AG10803 (cell line): ENCODE results near the gene IL25.

ENCODE experiments used
- DNase-seq: peaks from one replicate; pipeline ENCODE4 v3.0.0; 2010; ENCODE audit warnings: low read depth
- H3K4me3 ChIP-seq: 2 replicates; pipeline ENCODE4 v1.5.1; 2011; ENCODE audit warnings: mild to moderate bottlenecking, low read length, control low read depth
- TF ChIP-seq, protein P1 (sequence below): conservative IDR thresholded peaks from 2 replicates; pipeline ENCODE4 v1.5.1; 2011; ENCODE audit warnings: mild to moderate bottlenecking, low read length, control low read depth, inconsistent platforms

Gene IL25

DNA sequence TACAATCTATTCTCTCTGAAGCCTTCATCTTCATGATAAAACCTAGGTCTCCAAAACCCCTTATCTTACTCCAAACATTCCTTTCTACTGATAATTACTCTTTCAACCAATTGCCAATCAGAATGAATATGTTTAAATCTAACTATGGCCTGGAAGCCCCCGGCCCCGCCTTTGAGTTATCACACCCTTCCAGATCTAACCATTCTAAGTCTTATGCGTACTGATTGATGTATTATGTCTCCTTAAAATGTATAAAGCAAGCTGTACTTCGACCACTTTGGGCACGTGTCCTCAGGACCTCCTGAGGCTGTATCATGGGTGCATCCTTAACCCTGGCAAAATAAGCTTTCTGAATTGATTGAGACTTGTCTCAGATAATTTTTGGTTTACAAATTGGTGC, 37.0 kb upstream of the IL25 start:
- no peak overlapping the region for H3K4me3 ChIP-seq
- TF ChIP-seq, protein P1, sequence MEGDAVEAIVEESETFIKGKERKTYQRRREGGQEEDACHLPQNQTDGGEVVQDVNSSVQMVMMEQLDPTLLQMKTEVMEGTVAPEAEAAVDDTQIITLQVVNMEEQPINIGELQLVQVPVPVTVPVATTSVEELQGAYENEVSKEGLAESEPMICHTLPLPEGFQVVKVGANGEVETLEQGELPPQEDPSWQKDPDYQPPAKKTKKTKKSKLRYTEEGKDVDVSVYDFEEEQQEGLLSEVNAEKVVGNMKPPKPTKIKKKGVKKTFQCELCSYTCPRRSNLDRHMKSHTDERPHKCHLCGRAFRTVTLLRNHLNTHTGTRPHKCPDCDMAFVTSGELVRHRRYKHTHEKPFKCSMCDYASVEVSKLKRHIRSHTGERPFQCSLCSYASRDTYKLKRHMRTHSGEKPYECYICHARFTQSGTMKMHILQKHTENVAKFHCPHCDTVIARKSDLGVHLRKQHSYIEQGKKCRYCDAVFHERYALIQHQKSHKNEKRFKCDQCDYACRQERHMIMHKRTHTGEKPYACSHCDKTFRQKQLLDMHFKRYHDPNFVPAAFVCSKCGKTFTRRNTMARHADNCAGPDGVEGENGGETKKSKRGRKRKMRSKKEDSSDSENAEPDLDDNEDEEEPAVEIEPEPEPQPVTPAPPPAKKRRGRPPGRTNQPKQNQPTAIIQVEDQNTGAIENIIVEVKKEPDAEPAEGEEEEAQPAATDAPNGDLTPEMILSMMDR, result no peak
- no peak for DNase-seq

DNA sequence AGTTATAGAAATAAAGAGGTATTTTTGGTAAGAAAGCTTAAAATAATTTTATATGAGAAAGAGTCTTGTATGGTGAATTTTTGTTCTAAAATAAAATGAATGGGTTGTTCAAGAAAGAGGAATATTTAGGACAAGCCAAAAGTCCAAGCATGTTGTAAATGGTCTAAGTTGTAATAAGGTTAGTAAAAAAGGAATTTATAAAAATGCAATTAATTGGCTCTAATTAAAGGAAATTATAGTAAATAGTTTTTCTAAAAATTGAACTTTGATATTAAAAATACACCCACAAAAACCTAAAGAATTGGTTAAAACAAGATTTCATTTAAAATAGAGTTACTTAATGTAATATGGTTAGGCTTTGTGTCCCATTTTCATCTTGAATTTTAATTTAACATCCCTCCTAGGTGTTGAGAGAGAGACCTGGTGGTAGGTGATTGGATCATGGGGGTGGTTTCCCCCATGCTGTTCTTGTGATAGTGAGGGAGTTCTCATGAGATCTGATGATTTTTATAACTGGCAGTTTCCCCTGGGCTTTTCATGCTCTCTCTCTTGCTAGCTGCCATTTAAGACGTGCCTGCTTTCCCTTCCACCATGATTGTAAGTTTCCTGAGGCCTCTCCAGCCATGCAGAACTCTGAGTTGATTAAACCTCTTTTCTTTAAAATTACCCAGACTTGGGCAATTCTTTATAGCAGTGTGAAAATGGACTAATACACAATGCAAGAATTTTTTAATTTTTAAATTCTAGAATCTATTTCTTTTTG, 32.9 kb upstream of the IL25 start:
- TF ChIP-seq, protein P1, result no peak
- no peak overlapping the region for H3K4me3 ChIP-seq
- DNase-seq, result no peak

DNA sequence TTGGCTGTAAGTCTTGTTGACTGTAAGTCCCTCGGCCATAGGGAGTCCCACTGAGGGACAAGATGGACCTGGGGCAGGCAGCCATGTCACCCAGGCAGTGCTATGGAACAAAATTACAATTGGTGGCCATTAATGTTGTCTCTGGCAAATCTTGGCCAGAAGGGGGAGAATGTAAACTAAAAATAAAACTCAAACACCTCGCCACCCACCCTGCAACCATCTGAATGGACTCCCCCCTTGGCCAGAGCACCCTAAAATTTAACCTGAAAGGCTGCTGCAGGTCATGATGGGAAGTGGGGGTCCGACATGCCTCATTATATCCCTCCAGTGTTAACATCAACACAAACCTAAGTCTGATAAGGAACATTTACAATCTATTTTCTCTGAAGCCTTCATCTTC, 28.1 kb upstream of the IL25 start:
- TF ChIP-seq, protein P1, result no peak
- no peak for DNase-seq
- no peak overlapping the region for H3K4me3 ChIP-seq

DNA sequence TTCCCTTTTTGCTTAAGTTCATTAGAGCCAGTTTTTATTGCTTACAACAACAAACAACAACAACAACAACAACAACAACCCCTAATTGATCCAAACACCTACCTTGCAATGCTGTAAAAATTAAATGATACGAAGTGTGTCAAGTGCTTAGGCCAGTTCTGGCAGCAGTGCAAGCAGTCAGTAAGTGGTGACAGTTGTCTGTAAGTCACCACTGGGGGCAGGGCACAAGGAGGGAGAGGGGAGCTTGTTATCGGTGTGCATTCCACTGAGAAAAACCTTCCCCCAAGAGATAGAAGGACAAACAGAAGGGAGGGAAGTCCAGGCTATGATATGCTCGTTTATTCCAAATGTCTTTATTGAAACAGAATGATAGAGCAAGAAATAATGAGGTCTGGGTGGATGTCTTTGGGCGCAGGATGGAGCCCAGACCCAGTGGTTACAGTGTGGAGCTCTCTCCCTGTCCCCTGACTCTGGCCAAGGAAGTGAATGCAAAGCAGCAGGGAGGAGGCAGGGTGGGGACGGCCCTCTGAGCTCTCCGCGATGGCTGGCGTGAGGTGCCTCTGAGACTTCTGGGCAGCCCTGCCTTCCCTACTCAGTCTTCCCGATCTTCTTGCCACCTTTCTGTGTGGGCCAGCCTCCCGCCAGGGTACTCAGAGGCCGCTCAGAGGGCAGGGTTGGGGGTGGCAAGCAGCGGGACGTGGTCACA, 26.5 kb upstream of the IL25 start:
- DNase-seq, result no peak
- TF ChIP-seq, protein P1, result no peak
- H3K4me3 ChIP-seq, result no peak overlapping the region

DNA sequence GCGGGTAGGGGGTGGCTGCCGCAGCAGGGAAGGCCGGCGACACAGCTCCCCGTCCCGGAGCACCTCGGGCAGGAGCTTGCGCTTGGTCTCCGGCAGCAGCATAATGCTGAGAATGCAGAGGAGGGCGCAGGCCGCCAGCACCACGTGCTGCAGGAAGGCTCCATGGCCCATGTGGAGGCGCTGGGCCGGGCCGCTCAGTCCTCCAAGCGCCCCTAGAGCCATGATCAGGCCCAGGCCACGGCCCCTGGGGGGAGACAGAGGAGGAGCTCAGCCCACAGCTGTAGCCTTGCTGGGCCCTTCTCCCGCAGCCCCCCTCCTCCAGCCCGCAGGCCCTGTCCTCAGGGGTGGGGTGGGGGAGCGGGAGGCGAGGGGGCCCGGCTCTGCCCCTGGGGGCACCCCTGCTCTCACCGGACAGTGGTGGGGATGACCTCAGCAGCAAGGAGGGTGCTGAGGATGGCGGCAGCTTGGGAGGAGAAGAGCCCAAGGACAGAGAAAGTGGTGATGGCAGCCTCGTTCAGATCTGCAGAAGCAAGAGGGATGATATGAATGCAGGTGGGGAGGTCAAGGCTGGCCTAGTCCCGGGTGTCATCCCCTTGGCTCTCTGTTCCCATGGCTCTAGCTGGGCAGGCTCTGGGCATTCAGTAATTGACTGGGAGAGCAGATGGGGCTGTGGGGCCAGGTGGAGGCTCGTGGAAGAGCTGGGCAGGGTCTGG, 25.8 kb upstream of the IL25 start:
- no peak for DNase-seq
- TF ChIP-seq, protein P1, result no peak

DNA sequence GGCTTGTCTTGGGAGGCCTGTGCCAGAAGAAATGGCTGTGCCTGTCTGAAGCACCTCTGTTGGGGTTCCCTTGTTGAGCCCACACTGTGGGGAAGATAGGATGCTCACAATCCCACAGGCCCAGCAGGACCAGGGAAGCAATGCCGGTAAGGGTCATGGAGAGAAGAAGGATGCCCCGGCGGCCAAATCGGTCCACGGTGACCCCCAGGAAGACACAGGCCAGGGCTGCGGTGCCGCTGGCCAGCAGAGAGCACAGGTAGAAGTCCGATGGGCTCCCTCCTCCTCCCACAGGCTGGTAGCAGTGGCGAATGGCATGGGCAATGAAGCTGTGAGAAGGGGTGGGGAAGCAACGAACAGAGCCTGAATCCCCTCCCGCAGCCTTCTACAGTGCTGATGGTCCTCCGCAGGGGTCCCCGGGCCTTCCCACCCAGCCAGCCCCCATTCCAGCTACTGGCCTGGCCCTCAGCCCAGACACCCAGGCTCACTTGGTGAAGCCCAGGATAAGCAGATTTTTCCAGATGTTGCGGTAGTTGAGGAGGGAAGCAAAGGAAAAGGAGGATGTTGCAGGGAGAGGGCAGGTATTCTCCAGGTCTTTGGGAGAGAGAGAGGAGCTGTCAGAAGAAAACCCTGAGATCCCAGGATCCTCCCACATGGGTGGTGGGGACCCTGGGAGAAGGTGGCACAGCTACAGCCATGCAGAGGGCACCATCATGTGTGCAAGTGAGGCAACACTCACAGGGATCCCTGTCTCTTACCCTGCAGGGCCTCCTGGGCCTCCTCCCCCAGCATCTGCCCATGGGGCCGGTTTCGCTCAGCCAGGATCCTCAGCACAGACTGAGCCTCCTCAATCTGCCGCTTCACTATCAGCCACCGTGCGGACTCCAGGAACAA, 25.0 kb upstream of the IL25 start:
- TF ChIP-seq, protein P1, result no peak
- no peak for DNase-seq
- H3K4me3 ChIP-seq, result no peak overlapping the region

More for the DNA sequence above, 25.8 kb upstream of the IL25 start:
- H3K4me3 ChIP-seq, result no peak overlapping the region
